H1 (cell line): ENCODE data around the gene MAJIN.

Experiments used
- ATF3 ChIP-seq: IDR thresholded peaks from 2 replicates; pipeline ENCODE4 v1.6.1; 2011; ENCODE audit warnings: low read depth, mild to moderate bottlenecking, low read length; ENCODE audit not compliant: insufficient read depth
- CEBPB ChIP-seq: IDR thresholded peaks from 2 replicates; pipeline ENCODE4 v1.6.1; 2012; ENCODE audit warnings: low read depth, low read length
- CTCF ChIP-seq, 3 experiments: IDR thresholded peaks; 1 replicate in 2 of 3; 2 replicates in 1 of 3; pipeline versions ENCODE4 v1.5.1 to v1.6.1; 2011; ENCODE audit warnings: low read length in 3 of 3, mild to moderate bottlenecking in 3 of 3, inconsistent platforms in 2 of 3, low read depth in 1 of 3, moderate library complexity in 1 of 3; ENCODE audit not compliant: insufficient read depth in 1 of 3; ENCODE audit errors: control extremely low read depth in 1 of 3
- EP300 ChIP-seq, 2 experiments: IDR thresholded peaks; 1 replicate in 1 of 2; 2 replicates in 1 of 2; pipeline ENCODE4 v1.6.1; 2011 to 2012; ENCODE audit warnings: low read depth in 2 of 2, low read length in 2 of 2, mild to moderate bottlenecking in 2 of 2, borderline replicate concordance in 1 of 2, inconsistent platforms in 1 of 2, moderate library complexity in 1 of 2
- EZH2 ChIP-seq: fragments of 200-600 bp; sonication (generic); IDR thresholded peaks from 2 replicates; pipeline ENCODE4 v1.7.1; 2012; ENCODE audit warnings: low read depth, mild to moderate bottlenecking, moderate library complexity, low read length, inconsistent platforms; ENCODE audit not compliant: severe bottlenecking
- MAX ChIP-seq: IDR thresholded peaks from 2 replicates; pipeline ENCODE4 v1.6.1; 2012; ENCODE audit warnings: inconsistent platforms
- POLR2A ChIP-seq, 2 experiments: IDR thresholded peaks; 1 replicate in 1 of 2; 2 replicates in 1 of 2; pipeline ENCODE4 v1.6.1; 2011; ENCODE audit warnings: low read depth in 2 of 2, low read length in 2 of 2, mild to moderate bottlenecking in 2 of 2; ENCODE audit errors: control extremely low read depth in 1 of 2
- POLR2AphosphoS5 ChIP-seq: IDR thresholded peaks from 2 replicates; pipeline ENCODE4 v1.6.1; 2011; ENCODE audit warnings: low read depth, low read length
- USF2 ChIP-seq: IDR thresholded peaks from 2 replicates; pipeline ENCODE4 v1.6.1; 2011; ENCODE audit warnings: low read length, improper control_type of control experiment

GRCh38 chr11:65021509-65021908, 49.6 kb upstream of the MAJIN start:
- TF ChIP-seq ATF3: no peak
- TF ChIP-seq MAX: no peak
- no peak for TF ChIP-seq POLR2A (IDR thresholded peaks at IDR 0.05; ENCODE audit: control extremely low read depth in 1 of 2, low read depth in 2 of 2, low read length in 2 of 2)
- TF ChIP-seq CEBPB: no peak
- no peak for TF ChIP-seq EP300 (IDR thresholded peaks at IDR 0.05; ENCODE audit: borderline replicate concordance in 1 of 2, low read depth in 2 of 2, low read length in 2 of 2)
- no peak for TF ChIP-seq CTCF (IDR thresholded peaks at IDR 0.05; ENCODE audit: control extremely low read depth in 1 of 3, insufficient read depth in 1 of 3, low read depth in 1 of 3, low read length in 3 of 3)
- no peak for TF ChIP-seq POLR2AphosphoS5
- no peak for TF ChIP-seq USF2
- no peak for TF ChIP-seq EZH2
